ENCODE data around the gene MCF2L.

The MCF2L gene

GRCh38 chr13:112995395-112996191, 26.6 kb downstream of the MCF2L start:
- FAIRE-seq (no peak), DNase-seq (ENCODE audit: insufficient read length) (no peak)
- TF ChIP-seq POLR2A (IDR thresholded peaks at IDR 0.05; ENCODE audit: low read depth, low read length): no peak
- no peak for TF ChIP-seq POLR2AphosphoS5 (IDR thresholded peaks at IDR 0.05; ENCODE audit: low read depth, low read length)
- TF ChIP-seq TAF1 (IDR thresholded peaks at IDR 0.05; ENCODE audit: borderline replicate concordance, low read depth, low read length): no peak

- DNase-seq (ENCODE audit: insufficient read length): no peak
These were observed 27.7 kb downstream of the MCF2L start for GRCh38 chr13:112996671-112997091.

GRCh38 chr13:112997188-112998130, 28.4 kb downstream of the MCF2L start:
- TF ChIP-seq POLR2A (IDR thresholded peaks at IDR 0.05; ENCODE audit: low read depth, low read length): no peak
- no peak for TF ChIP-seq TAF1 (IDR thresholded peaks at IDR 0.05; ENCODE audit: borderline replicate concordance, low read depth, low read length)
- TF ChIP-seq POLR2AphosphoS5 (IDR thresholded peaks at IDR 0.05; ENCODE audit: low read depth, low read length): no peak
- no peak for FAIRE-seq
- no peak for DNase-seq (ENCODE audit: insufficient read length)

More at GRCh38 chr13:112996671-112997091, 27.7 kb downstream of the MCF2L start:
- no peak for TF ChIP-seq POLR2A (IDR thresholded peaks at IDR 0.05; ENCODE audit: low read depth, low read length)
- TF ChIP-seq POLR2AphosphoS5 (IDR thresholded peaks at IDR 0.05; ENCODE audit: low read depth, low read length): no peak
- no peak for TF ChIP-seq TAF1 (IDR thresholded peaks at IDR 0.05; ENCODE audit: borderline replicate concordance, low read depth, low read length)
- FAIRE-seq: no peak

- no peak for TF ChIP-seq TAF1 (IDR thresholded peaks at IDR 0.05; ENCODE audit: borderline replicate concordance, low read depth, low read length)
- TF ChIP-seq POLR2A (IDR thresholded peaks at IDR 0.05; ENCODE audit: low read depth, low read length): no peak
- TF ChIP-seq POLR2AphosphoS5 (IDR thresholded peaks at IDR 0.05; ENCODE audit: low read depth, low read length): no peak
- FAIRE-seq: no peak
- DNase-seq (ENCODE audit: insufficient read length): no peak
These were observed 29.7 kb downstream of the MCF2L start for GRCh38 chr13:112998521-112999280.

GRCh38 chr13:112999414-113000177, 30.6 kb downstream of the MCF2L start:
- FAIRE-seq: no peak
- DNase-seq (ENCODE audit: insufficient read length): no peak
- TF ChIP-seq POLR2AphosphoS5 (IDR thresholded peaks at IDR 0.05; ENCODE audit: low read depth, low read length) (no peak), TAF1 (IDR thresholded peaks at IDR 0.05; ENCODE audit: borderline replicate concordance, low read depth, low read length) (no peak), POLR2A (IDR thresholded peaks at IDR 0.05; ENCODE audit: low read depth, low read length) (no peak)

GRCh38 chr13:113000575-113000974, 31.6 kb downstream of the MCF2L start:
- no peak for TF ChIP-seq POLR2A (IDR thresholded peaks at IDR 0.05; ENCODE audit: low read depth, low read length)
- TF ChIP-seq POLR2AphosphoS5 (IDR thresholded peaks at IDR 0.05; ENCODE audit: low read depth, low read length): no peak
- no peak for TF ChIP-seq TAF1 (IDR thresholded peaks at IDR 0.05; ENCODE audit: borderline replicate concordance, low read depth, low read length)

GRCh38 chr13:113001241-113002140, 32.5 kb downstream of the MCF2L start:
- FAIRE-seq: no peak
- no peak for TF ChIP-seq POLR2AphosphoS5 (IDR thresholded peaks at IDR 0.05; ENCODE audit: low read depth, low read length)
- TF ChIP-seq POLR2A (IDR thresholded peaks at IDR 0.05; ENCODE audit: low read depth, low read length): no peak
- TF ChIP-seq TAF1 (IDR thresholded peaks at IDR 0.05; ENCODE audit: borderline replicate concordance, low read depth, low read length): no peak
- no peak for DNase-seq (ENCODE audit: insufficient read length)

More at GRCh38 chr13:113000575-113000974, 31.6 kb downstream of the MCF2L start:
- FAIRE-seq (no peak), DNase-seq (ENCODE audit: insufficient read length) (no peak)

GRCh38 chr13:113002206-113002912, 33.3 kb downstream of the MCF2L start:
- FAIRE-seq: no peak

GRCh38 chr13:113002913-113003290, 33.9 kb downstream of the MCF2L start:
- DNase-seq (ENCODE audit: insufficient read length) (no peak), FAIRE-seq (no peak)
- TF ChIP-seq POLR2AphosphoS5 (IDR thresholded peaks at IDR 0.05; ENCODE audit: low read depth, low read length) (no peak), POLR2A (IDR thresholded peaks at IDR 0.05; ENCODE audit: low read depth, low read length) (no peak), TAF1 (IDR thresholded peaks at IDR 0.05; ENCODE audit: borderline replicate concordance, low read depth, low read length) (no peak)

More at GRCh38 chr13:113002206-113002912, 33.3 kb downstream of the MCF2L start:
- DNase-seq (ENCODE audit: insufficient read length): no peak
- TF ChIP-seq POLR2A (IDR thresholded peaks at IDR 0.05; ENCODE audit: low read depth, low read length): no peak
- no peak for TF ChIP-seq TAF1 (IDR thresholded peaks at IDR 0.05; ENCODE audit: borderline replicate concordance, low read depth, low read length)
- TF ChIP-seq POLR2AphosphoS5 (IDR thresholded peaks at IDR 0.05; ENCODE audit: low read depth, low read length): no peak
